ENCODE results near the gene CALU. TPM values are rescaled to one million over a fixed set of nuclear protein-coding genes. Genes with fewer than 3 reads are reported as not detected.

The CALU gene
- total RNA-seq, 1 donor from 2014 or later: 199 TPM

DNA sequence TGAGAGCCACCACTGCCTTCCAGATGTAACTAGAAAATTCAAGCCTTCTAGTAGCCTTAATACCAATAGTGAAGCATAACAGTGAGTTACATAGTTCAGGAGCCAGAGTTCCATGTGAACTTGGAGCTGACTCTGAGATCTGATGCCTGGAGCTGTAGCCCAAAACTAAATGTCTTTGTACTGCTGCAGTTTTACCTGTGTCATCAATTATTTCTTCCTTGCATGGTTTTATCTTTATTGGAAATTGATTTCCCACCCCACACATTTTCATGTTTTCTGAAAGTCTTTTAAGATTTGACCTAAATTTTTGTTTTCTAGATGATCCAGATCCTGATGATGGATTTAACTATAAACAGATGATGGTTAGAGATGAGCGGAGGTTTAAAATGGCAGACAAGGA, 19.4 kb downstream of the CALU start:
- Mint-ChIP-seq H3K27me3 (ENCODE audit: low read depth) (no peaks in the 10 kb centered on the region), H3K4me3 (no peak overlapping the region), H3K36me3 (peaks cover 24% of the 10 kb centered on the region), H3K27ac (no peak overlapping the region), H3K9me3 (no peaks in the 10 kb centered on the region), H3K4me1 (no peaks in the 10 kb centered on the region)
- DNase-seq (ENCODE audit: low spot score in 2 of 2, unreplicated experiment in 2 of 2): no peak
- TF ChIP-seq, protein P1, sequence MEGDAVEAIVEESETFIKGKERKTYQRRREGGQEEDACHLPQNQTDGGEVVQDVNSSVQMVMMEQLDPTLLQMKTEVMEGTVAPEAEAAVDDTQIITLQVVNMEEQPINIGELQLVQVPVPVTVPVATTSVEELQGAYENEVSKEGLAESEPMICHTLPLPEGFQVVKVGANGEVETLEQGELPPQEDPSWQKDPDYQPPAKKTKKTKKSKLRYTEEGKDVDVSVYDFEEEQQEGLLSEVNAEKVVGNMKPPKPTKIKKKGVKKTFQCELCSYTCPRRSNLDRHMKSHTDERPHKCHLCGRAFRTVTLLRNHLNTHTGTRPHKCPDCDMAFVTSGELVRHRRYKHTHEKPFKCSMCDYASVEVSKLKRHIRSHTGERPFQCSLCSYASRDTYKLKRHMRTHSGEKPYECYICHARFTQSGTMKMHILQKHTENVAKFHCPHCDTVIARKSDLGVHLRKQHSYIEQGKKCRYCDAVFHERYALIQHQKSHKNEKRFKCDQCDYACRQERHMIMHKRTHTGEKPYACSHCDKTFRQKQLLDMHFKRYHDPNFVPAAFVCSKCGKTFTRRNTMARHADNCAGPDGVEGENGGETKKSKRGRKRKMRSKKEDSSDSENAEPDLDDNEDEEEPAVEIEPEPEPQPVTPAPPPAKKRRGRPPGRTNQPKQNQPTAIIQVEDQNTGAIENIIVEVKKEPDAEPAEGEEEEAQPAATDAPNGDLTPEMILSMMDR (IDR thresholded peaks at IDR 0.05; ENCODE audit: unreplicated experiment): no peak

DNA sequence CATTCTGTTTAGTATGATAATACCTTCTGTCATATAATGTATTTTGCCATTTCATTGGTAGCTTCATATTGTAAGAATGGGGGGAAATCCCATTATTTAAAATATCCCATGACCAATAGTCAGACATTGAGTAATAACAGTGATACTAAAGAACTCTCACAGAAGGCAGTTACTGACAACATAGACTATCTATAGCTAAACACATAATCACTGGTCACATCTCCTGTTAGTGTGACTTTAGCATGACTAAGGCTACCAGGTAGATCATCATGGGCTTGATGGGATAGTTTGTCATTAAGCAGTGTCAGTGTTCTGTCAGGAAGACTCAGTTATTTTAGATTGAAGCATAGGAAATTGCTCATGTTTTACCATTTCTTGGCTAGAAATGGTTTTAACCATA, 20.1 kb downstream of the CALU start:
- Mint-ChIP-seq H3K4me3 (no peak overlapping the region), H3K27ac (no peak overlapping the region), H3K4me1 (no peaks in the 10 kb centered on the region), H3K27me3 (ENCODE audit: low read depth) (no peaks in the 10 kb centered on the region), H3K9me3 (no peaks in the 10 kb centered on the region), H3K36me3 (peaks cover 23% of the 10 kb centered on the region)
- no peak for DNase-seq (ENCODE audit: low spot score in 2 of 2, unreplicated experiment in 2 of 2)
- TF ChIP-seq, protein P1 (IDR thresholded peaks at IDR 0.05; ENCODE audit: unreplicated experiment): no peak

DNA sequence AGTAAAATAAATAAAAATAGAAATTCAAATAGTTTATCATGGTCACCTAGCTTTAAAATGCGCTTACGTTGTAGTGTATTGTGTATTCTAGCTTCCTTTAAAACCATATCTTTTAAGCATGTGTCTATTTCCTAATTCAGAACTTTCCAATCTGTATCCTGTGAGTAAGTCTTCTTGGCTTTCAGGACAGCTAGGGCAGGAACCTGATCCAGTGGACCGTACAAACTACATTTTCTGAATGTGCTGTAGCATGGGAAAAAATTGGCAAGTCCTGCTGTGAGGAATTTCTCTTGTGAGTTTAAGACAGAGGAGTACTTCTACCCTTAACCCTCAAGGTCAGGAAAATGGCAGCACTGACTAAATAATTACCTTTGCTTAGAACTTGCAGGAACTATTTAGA, 24.4 kb downstream of the CALU start:
- Mint-ChIP-seq H3K4me1 (no peaks in the 10 kb centered on the region), H3K9me3 (no peaks in the 10 kb centered on the region), H3K4me3 (no peak overlapping the region), H3K36me3 (peaks cover 30% of the 10 kb centered on the region), H3K27ac (no peak overlapping the region), H3K27me3 (ENCODE audit: low read depth) (no peaks in the 10 kb centered on the region)
- DNase-seq (ENCODE audit: low spot score in 2 of 2, unreplicated experiment in 2 of 2): no peak
- TF ChIP-seq, protein P1 (IDR thresholded peaks at IDR 0.05; ENCODE audit: unreplicated experiment): no peak

DNA sequence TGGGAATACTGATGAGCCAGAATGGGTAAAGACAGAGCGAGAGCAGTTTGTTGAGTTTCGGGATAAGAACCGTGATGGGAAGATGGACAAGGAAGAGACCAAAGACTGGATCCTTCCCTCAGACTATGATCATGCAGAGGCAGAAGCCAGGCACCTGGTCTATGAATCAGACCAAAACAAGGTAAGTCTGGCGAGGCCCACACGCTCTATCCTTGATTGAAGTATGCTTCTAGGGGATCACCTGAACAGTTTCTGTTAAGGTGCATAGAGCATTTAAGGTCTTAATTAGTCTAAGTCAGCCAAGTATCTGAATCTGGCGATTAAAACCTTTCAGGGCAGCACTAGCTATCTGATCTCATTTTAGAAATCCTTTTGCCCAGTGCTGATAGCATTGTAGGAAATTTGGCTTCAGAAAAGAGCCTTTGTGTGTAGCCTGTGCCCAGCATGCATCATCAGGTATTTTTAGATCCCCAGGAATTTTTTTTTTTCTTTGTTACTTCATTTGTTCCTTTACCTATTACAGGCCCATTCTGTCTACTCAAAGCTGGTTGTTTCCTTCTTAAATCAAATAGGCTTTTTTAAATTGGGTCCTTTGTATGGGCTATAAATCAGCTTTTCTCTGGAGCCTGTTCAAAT, 28.4 kb downstream of the CALU start:
- DNase-seq (ENCODE audit: low spot score in 2 of 2, unreplicated experiment in 2 of 2): no peak
- Mint-ChIP-seq H3K9me3 (no peaks in the 10 kb centered on the region), H3K4me3 (no peak overlapping the region), H3K4me1 (no peaks in the 10 kb centered on the region), H3K27ac (no peak overlapping the region), H3K27me3 (ENCODE audit: low read depth) (no peaks in the 10 kb centered on the region), H3K36me3 (peaks cover 53% of the 10 kb centered on the region)
- TF ChIP-seq, protein P1 (IDR thresholded peaks at IDR 0.05; ENCODE audit: unreplicated experiment): no peak

DNA sequence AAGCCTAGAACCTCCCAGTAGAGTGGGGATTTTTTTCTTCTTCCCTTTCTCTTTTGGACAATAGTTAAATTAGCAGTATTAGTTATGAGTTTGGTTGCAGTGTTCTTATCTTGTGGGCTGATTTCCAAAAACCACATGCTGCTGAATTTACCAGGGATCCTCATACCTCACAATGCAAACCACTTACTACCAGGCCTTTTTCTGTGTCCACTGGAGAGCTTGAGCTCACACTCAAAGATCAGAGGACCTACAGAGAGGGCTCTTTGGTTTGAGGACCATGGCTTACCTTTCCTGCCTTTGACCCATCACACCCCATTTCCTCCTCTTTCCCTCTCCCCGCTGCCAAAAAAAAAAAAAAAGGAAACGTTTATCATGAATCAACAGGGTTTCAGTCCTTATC, 31.1 kb downstream of the CALU start:
- no peaks in the 10 kb centered on the region for H3K4me1 Mint-ChIP-seq
- no peak for DNase-seq (ENCODE audit: low spot score in 2 of 2, unreplicated experiment in 2 of 2)
- no peaks in the 10 kb centered on the region for H3K27me3 Mint-ChIP-seq (ENCODE audit: low read depth)
- H3K36me3 Mint-ChIP-seq: peaks cover 70% of the 10 kb centered on the region
- H3K4me3 Mint-ChIP-seq: no peak overlapping the region
- TF ChIP-seq, protein P1 (IDR thresholded peaks at IDR 0.05; ENCODE audit: unreplicated experiment): no peak
- H3K9me3 Mint-ChIP-seq: no peaks in the 10 kb centered on the region
- H3K27ac Mint-ChIP-seq: no peak overlapping the region

DNA sequence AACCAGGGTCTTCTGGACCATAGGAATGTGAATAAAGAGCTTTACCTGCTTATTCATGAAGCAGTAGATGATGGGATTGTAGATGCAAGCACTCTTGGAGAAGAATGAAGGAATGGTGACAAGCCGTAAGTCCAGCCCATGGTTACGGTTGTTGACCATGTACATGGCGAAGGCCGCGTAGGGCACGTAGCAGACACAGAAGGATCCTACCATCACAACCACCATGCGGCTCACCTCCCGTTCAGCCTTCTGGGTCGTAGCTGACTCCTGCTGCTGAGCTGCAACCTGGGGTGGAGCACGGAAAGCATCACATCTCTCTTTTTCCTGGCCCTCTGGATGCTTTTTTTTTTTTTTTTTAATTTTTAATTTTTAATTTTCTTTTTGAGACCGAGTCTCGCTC, 34.4 kb downstream of the CALU start:
- H3K4me1 Mint-ChIP-seq: no peaks in the 10 kb centered on the region
- no peaks in the 10 kb centered on the region for H3K27me3 Mint-ChIP-seq (ENCODE audit: low read depth)
- no peak for DNase-seq (ENCODE audit: low spot score in 2 of 2, unreplicated experiment in 2 of 2)
- H3K4me3 Mint-ChIP-seq: no peak overlapping the region
- H3K36me3 Mint-ChIP-seq: peaks cover 55% of the 10 kb centered on the region
- TF ChIP-seq, protein P1 (IDR thresholded peaks at IDR 0.05; ENCODE audit: unreplicated experiment): no peak
- no peak overlapping the region for H3K27ac Mint-ChIP-seq
- H3K9me3 Mint-ChIP-seq: peaks cover 21% of the 10 kb centered on the region
